Measurements from ENCODE around the gene CTAGE9. TPM values are rescaled to one million over a fixed set of nuclear protein-coding genes. Genes with fewer than 3 reads are reported as not detected.
"Not testable (repeated sequence)": the region's sequence is repeated elsewhere in the genome, so short reads cannot be mapped to it uniquely, and the experiment has no call there.

Gene CTAGE9
- total RNA-seq = not detected
- long read RNA-seq = 0 reads

GRCh38 chr6:131710917-131711316, at the start of gene CTAGE9:
Gene CTAGE9 (minus strand): TSS chr6:131711017. CDS start chr6:131711017, 0 bp downstream.
- not testable (repeated sequence) for DNase-seq (ENCODE audit: low spot score)

- no peak for DNase-seq (ENCODE audit: low spot score)
Measured at GRCh38 chr6:131758920-131759319, 48.1 kb upstream of the CTAGE9 start.

GRCh38 chr6:131756039-131756438, 45.2 kb upstream of the CTAGE9 start:
- DNase-seq (ENCODE audit: low spot score) = no peak

GRCh38 chr6:131755597-131755996, 44.8 kb upstream of the CTAGE9 start:
- no peak for DNase-seq (ENCODE audit: low spot score)

- DNase-seq (ENCODE audit: low spot score) = no peak
Measured at GRCh38 chr6:131754715-131755567, 44.1 kb upstream of the CTAGE9 start.

- no peak for DNase-seq (ENCODE audit: low spot score)
Measured at GRCh38 chr6:131754088-131754487, 43.3 kb upstream of the CTAGE9 start.

- DNase-seq (ENCODE audit: low spot score) = not testable (repeated sequence)
Measured at GRCh38 chr6:131751012-131751715, 40.3 kb upstream of the CTAGE9 start.

- no peak for DNase-seq (ENCODE audit: low spot score)
Measured at GRCh38 chr6:131749023-131749422, 38.2 kb upstream of the CTAGE9 start.

- DNase-seq (ENCODE audit: low spot score) = no peak
Measured at GRCh38 chr6:131747821-131748353, 37.1 kb upstream of the CTAGE9 start.

GRCh38 chr6:131745476-131745875, 34.7 kb upstream of the CTAGE9 start:
- DNase-seq (ENCODE audit: low spot score) = no peak

GRCh38 chr6:131744432-131745287, 33.8 kb upstream of the CTAGE9 start:
- no peak for DNase-seq (ENCODE audit: low spot score)

GRCh38 chr6:131741688-131742393, 31.0 kb upstream of the CTAGE9 start:
- no peak for DNase-seq (ENCODE audit: low spot score)

- no peak for DNase-seq (ENCODE audit: low spot score)
Measured at GRCh38 chr6:131740161-131740560, 29.3 kb upstream of the CTAGE9 start.

GRCh38 chr6:131739136-131739535, 28.3 kb upstream of the CTAGE9 start:
- no peak for DNase-seq (ENCODE audit: low spot score)

- no peak for DNase-seq (ENCODE audit: low spot score)
Measured at GRCh38 chr6:131736811-131737210, 26.0 kb upstream of the CTAGE9 start.

GRCh38 chr6:131736003-131736596, 25.3 kb upstream of the CTAGE9 start:
- DNase-seq (ENCODE audit: low spot score) = no peak

GRCh38 chr6:131733376-131734016, 22.7 kb upstream of the CTAGE9 start:
- no peak for DNase-seq (ENCODE audit: low spot score)

GRCh38 chr6:131731224-131731623, 20.4 kb upstream of the CTAGE9 start:
- no peak for DNase-seq (ENCODE audit: low spot score)

- no peak for DNase-seq (ENCODE audit: low spot score)
Measured at GRCh38 chr6:131730264-131730663, 19.4 kb upstream of the CTAGE9 start.

GRCh38 chr6:131729550-131729949, 18.7 kb upstream of the CTAGE9 start:
- no peak for DNase-seq (ENCODE audit: low spot score)
